ENCODE results near the gene P3H3. TPM values are rescaled to one million over a fixed set of nuclear protein-coding genes. Genes with fewer than 3 reads are reported as not detected.

Gene P3H3
- total RNA-seq, 4 donors from 2014 or later = 0.66 to 4.7 (median 1.5) TPM

DNA sequence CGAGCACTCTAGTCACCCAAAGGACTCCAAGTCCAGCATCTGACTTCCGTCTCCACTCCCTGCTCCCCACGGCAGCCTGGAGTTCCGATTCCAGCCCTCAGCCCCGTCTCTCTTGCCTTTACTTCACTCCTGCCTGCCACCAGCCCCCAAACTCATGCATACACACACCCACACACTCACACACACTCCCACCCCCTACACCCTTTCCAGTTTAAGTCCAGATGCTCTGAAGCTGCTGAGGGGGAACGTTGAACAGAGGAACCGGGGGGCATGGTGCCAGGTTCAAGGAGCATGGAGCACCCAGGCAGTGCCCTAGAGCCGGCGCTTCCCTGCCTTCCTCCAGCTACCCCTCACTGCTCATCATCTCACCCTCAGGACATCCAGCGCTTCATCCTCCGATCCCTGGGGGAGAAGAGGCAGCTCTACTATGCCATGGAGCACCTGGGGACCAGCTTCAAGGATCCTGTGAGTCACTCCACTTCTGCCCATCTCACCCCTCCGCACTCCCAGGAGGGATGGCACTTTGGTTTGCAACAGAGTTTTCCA is 3.3 kb downstream of the P3H3 start:
- Histone ChIP-seq H3K27ac (no peak overlapping the region), H3K4me1 (peaks cover 3 to 11% of the 10 kb centered on the region in 2 donors), H3K4me3 (no peak overlapping the region), H3K36me3 (no peaks in the 10 kb centered on the region), H3K9me3 (no peaks in the 10 kb centered on the region), H3K27me3 (peaks cover 13 to 31% (median 20%) of the 10 kb centered on the region in 3 donors)
- TF ChIP-seq, protein P1, sequence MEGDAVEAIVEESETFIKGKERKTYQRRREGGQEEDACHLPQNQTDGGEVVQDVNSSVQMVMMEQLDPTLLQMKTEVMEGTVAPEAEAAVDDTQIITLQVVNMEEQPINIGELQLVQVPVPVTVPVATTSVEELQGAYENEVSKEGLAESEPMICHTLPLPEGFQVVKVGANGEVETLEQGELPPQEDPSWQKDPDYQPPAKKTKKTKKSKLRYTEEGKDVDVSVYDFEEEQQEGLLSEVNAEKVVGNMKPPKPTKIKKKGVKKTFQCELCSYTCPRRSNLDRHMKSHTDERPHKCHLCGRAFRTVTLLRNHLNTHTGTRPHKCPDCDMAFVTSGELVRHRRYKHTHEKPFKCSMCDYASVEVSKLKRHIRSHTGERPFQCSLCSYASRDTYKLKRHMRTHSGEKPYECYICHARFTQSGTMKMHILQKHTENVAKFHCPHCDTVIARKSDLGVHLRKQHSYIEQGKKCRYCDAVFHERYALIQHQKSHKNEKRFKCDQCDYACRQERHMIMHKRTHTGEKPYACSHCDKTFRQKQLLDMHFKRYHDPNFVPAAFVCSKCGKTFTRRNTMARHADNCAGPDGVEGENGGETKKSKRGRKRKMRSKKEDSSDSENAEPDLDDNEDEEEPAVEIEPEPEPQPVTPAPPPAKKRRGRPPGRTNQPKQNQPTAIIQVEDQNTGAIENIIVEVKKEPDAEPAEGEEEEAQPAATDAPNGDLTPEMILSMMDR (IDR thresholded peaks at IDR 0.05 in 4 of 5, conservative IDR thresholded peaks at IDR 0.05 in 1 of 5) = no peak
- no peak for TF ChIP-seq POLR2A (IDR thresholded peaks at IDR 0.05)
- ATAC-seq (no peak), DNase-seq (no peak)
- in situ Hi-C loops (cut with MboI; ENCODE audit: low sequenced_read_pairs in 4 of 4) (no loop called here), intact Hi-C loops (cut with DNase I; ENCODE audit: low total_unique reads) (no loop called here)

DNA sequence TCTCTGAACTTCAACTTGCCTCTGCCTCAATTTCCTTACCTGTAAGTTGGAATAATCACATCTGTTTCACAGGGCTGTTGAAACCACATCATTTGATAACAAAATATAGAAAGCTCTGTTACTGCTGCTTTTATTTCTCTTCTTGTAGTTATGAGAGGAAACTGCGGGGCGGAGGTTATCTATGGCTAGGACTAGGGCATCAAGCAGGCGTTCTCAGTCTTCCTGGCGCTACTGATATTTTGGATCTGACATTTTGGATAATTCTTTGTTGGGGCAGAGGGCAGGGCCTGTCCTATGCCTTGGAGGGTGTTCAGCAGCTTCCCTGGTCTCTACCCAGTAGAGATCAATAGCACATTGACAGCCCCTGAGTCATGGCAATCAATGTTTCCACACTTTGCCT is 3.9 kb downstream of the P3H3 start:
- Histone ChIP-seq H3K9me3 (no peaks in the 10 kb centered on the region), H3K27ac (no peak overlapping the region), H3K27me3 (peaks cover 11 to 25% (median 15%) of the 10 kb centered on the region in 3 donors), H3K4me1 (peaks cover 2 to 10% of the 10 kb centered on the region in 2 donors), H3K4me3 (no peak overlapping the region), H3K36me3 (no peaks in the 10 kb centered on the region)
- TF ChIP-seq, protein P1 (IDR thresholded peaks at IDR 0.05 in 4 of 5, conservative IDR thresholded peaks at IDR 0.05 in 1 of 5) = no peak
- TF ChIP-seq POLR2A (IDR thresholded peaks at IDR 0.05) = no peak
- no peak for ATAC-seq
- DNase-seq = no peak
- intact Hi-C loops (cut with DNase I; ENCODE audit: low total_unique reads) (no loop called here), in situ Hi-C loops (cut with MboI; ENCODE audit: low sequenced_read_pairs in 4 of 4) (no loop called here)

DNA sequence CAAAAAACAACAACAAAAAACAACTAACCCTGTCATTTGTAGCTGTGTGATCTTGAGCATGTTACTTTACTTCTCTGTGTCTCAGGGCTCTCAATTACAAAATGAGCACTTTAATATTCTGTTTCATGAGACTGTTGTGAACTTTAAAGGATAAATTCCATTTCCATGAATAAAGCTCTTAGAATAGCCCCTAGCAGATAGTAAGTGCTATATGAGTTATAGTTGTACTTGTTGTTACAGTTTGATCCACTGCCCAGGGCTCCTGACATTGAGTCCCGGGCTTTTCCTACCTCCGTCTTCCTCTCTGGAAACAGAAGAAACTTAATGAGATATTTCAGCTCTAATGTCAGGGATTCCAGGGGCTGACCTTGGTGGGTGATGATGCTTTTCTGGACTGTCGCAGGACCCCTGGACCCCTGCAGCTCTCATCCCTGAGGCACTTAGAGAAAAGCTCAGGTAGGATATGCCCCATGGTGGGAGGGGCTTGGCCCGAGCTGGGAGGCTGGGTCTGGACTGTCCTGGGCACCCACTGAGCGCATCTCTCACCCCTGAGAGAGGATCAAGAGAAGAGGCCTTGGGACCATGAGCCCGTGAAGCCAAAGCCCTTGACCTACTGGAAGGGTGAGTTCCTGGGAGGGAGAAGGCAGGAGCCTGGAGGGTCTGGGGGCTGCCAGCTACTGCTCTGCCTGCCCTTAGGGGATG is 5.1 kb downstream of the P3H3 start:
- peaks cover 6 to 14% (median 11%) of the 10 kb centered on the region in 3 donors for H3K27me3 ChIP-seq
- no peak overlapping the region for H3K27ac ChIP-seq
- H3K4me1 ChIP-seq = peaks cover 0 to 5% of the 10 kb centered on the region in 2 donors
- H3K36me3 ChIP-seq = no peaks in the 10 kb centered on the region
- in situ Hi-C loops (cut with MboI; ENCODE audit: low sequenced_read_pairs in 4 of 4) = no loop called here
- TF ChIP-seq, protein P1 (IDR thresholded peaks at IDR 0.05 in 4 of 5, conservative IDR thresholded peaks at IDR 0.05 in 1 of 5) = no peak
- no peak for TF ChIP-seq POLR2A (IDR thresholded peaks at IDR 0.05)
- no peaks in the 10 kb centered on the region for H3K9me3 ChIP-seq
- intact Hi-C loops (cut with DNase I; ENCODE audit: low total_unique reads) = no loop called here
- H3K4me3 ChIP-seq = no peak overlapping the region
- ATAC-seq (peak; percentile 15 to 39), DNase-seq (no peak)

DNA sequence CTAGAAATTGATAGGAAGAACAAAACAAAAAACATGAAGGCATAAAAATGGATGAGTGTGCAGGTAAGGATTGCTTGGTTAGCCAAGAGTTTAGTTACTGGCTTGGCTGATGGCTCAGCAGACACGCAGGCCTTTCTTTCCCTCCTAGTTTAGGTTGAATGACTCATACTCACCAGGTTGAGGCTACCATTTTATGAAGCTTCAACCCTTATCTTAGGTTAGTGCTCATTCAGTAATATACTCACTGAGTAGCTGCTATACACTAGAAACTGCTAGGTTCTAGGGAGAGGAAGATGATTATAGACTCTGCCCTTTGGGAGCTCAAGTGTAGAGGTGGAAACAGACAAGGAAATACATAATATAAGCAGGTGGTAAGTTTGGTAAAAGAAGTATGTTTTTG is 6.0 kb downstream of the P3H3 start:
- no peak for TF ChIP-seq POLR2A (IDR thresholded peaks at IDR 0.05)
- TF ChIP-seq, protein P1 (IDR thresholded peaks at IDR 0.05 in 4 of 5, conservative IDR thresholded peaks at IDR 0.05 in 1 of 5) = no peak
- H3K27ac ChIP-seq = no peak overlapping the region
- DNase-seq = no peak
- H3K27me3 ChIP-seq = peaks cover 0 to 8% (median 4%) of the 10 kb centered on the region in 3 donors
- no peaks in the 10 kb centered on the region for H3K36me3 ChIP-seq
- no peaks in the 10 kb centered on the region for H3K9me3 ChIP-seq
- ATAC-seq = no peak
- H3K4me1 ChIP-seq = peaks cover 0 to under 1% of the 10 kb centered on the region in 2 donors
- in situ Hi-C loops (cut with MboI; ENCODE audit: low sequenced_read_pairs in 4 of 4) (no loop called here), intact Hi-C loops (cut with DNase I; ENCODE audit: low total_unique reads) (no loop called here)
- H3K4me3 ChIP-seq = no peak overlapping the region
